GM12874 (cell line): ENCODE results near the gene ESF1.

Experiments used
- TF ChIP-seq, protein P1 (sequence below): IDR thresholded peaks from 2 replicates; pipeline ENCODE4 v1.5.1; 2011; ENCODE audit warnings: low read depth, mild to moderate bottlenecking, control low read depth, low read length, moderate library complexity; ENCODE audit not compliant: insufficient read depth

Gene ESF1

DNA sequence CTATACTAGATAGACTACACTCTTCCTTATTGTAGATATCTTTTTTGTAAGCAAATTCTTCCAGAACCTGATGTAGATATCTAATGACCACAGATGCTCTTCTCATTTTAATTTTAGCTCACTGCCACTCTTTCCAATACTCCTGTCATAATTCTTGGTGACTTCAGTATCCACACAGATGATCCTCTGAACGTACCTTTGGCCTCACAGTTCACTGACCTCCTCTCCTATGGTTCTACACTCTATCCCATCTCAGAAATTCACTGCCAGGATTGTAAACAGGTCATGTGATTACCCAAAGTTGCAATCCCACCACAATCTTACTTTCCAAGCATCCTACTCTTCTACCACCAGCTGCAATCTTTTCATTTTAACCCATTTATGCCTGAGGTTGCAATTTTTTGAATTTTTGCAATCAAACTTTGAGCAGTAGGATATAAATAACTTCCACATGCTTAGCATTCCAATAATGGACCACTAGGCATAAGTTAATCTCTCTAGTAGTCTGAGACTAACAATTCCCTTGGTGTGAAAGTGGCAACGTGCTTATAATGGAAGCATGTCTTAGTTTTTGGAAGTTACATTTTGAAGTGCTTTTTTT is 31.2 kb downstream of the ESF1 start:
- TF ChIP-seq, protein P1, sequence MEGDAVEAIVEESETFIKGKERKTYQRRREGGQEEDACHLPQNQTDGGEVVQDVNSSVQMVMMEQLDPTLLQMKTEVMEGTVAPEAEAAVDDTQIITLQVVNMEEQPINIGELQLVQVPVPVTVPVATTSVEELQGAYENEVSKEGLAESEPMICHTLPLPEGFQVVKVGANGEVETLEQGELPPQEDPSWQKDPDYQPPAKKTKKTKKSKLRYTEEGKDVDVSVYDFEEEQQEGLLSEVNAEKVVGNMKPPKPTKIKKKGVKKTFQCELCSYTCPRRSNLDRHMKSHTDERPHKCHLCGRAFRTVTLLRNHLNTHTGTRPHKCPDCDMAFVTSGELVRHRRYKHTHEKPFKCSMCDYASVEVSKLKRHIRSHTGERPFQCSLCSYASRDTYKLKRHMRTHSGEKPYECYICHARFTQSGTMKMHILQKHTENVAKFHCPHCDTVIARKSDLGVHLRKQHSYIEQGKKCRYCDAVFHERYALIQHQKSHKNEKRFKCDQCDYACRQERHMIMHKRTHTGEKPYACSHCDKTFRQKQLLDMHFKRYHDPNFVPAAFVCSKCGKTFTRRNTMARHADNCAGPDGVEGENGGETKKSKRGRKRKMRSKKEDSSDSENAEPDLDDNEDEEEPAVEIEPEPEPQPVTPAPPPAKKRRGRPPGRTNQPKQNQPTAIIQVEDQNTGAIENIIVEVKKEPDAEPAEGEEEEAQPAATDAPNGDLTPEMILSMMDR: no peak

DNA sequence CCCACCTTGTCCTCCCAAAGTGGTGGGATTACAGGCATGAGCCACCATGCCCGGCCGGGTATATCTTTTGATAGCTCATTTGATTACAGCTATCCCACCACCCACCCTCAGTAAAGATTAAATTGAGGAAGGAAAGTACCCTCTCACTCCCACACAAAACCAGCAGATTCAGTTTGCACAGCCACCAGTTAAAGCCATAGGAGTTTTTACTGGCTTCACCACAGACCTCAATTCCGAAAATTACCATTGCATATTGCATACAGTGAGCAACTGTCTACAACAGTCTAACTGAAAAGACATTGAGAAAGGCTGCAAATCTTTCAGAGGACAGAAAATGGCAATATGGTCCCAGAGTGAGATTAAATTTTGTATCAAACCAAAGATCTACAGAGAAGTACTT is 34.9 kb downstream of the ESF1 start:
- TF ChIP-seq, protein P1: no peak

DNA sequence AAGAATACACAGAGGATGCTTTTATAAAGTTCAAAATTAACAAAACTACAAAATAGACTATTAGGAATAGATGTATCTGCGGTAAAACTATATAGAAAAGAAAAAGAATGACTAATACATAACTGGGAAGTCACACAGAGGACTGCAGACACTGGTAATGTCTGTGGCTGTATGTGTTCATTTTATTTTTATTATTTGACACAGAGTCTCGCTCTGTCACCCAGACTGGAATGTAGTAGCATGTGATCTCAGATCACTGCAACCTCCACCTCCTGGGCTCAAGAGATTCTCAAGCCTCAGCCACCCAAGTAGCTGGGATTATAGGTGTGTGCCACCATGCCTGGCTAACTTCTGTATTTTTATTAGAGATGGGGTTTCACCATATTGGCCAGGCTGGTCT is 38.9 kb downstream of the ESF1 start:
- TF ChIP-seq, protein P1: no peak

DNA sequence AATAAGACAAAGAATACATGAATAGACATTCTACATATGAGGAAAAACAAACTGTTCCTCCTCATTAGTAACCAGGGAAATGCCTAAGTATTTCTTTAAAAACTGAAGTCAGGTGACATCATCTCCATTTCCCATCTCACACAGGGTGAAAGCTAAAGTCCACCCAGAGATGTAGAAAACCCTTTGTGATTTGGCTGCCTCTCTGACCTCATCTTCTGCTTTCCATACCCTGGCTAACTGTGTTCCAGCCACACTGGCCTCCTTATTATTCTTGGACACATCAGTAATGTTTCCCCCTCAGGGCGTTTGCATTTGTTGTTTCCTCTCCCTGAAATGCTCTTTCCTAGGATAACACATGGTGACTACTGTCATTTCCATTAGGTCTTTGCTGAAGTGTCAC is 40.4 kb downstream of the ESF1 start:
- TF ChIP-seq, protein P1: no peak

DNA sequence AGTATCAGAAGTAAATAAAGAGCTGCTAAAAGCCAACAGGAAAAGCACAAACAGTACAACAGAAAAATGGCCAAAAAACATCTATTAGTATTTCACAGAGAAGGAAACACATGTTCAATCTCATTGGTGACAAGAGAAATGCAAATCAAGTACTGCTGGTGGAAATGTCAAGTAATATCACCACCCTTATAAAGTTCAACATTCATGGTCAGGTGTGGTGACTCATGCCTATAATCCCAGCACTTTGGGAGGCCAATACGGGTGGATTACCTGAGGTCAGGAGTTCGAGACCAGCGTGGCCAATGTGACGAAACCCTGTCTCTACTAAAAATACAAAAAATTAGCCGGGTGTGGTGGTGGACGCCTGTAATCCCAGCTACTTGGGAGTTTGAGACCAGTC is 42.8 kb downstream of the ESF1 start:
- TF ChIP-seq, protein P1: no peak

DNA sequence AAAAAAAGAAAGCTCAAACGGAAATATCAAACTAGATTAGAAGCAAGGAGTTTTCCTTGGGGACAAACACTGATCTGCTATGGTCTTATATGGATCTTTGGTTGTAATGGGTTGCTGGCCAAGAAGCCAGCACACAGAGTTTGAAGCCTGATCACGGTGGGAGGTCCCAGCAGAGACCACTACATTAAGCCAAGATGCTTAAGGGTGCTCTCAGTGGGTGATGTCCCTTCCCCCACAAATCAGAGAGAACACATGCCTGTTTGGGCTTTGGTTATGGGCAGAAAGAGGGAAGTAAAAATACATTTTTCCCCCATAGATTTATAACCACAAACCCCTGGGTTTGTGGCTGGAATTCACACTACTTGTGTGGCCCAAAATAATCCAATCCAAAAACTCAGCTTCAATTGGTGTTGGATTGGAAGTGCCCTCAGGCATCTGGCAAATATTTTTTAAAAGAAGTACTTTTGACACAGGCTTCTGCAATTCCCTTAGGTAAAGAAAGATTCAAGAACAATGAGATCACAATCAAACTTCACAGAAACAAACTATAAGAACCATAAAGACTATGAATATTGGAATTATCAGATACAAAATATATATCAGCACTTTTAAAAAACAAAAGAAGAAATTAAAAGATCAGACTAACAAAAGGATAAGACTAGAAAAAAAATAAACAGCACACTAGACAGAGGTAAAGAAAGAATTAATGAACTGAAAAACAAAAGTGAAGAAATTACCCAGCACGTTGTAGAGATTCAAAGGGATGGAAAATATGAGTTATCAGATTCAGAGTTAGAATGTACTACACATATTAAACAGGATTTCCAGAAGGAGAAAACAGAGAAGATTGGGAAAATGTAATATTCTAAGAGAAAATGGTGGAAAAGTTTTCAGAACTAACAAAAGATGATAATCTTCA is 44.7 kb downstream of the ESF1 start:
- TF ChIP-seq, protein P1: no peak

DNA sequence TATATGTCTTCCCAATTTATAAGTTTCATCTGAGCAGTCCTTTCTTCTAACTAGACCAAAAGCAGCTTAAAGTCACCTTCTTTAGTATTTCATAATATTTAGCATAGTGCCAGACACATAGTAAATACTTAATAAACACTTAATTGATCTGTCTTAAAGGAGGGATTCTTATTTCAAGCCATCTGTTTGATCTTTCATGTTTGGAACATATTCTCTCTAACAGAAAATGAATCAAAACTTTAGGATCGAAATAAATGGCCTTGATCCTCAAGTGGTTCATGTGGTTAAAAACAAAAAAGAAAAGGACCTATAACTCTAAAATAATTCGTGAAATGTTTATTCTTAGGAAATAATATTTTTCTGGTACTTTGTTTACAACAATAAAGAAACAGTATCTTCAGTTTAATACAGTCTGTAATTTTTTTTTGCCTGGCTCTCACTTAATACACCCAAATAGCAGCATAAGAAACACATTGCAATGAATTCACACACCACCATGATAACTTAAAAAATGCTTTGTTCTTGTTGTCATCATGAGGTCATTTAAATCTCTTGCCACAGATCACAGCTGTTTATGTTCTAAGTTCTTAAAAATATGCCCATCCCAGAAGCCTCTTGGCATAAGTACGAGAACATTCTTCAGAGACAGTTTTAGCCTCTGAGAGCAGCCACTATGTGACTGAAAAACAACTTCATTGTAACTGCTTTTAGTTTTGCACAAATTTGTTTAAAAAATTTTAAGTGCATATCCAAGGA is 48.1 kb downstream of the ESF1 start:
- TF ChIP-seq, protein P1: no peak
